HFFc6 (cell line): Measurements from ENCODE around the gene TSPOAP1. TPM values are rescaled to one million over a fixed set of nuclear protein-coding genes. Genes with fewer than 3 reads are reported as not detected.
A peak's percentile ranks its signal among the peaks of the same experiment; 100 is the strongest.

Source experiments
- DNase-seq: peaks from one replicate; pipeline ENCODE4 v3.0.0-alpha.2; 2018
- H3K27ac Mint-ChIP-seq: 2 replicates; pipeline ENCODE4 v1.8.0; 2020; ENCODE audit warnings: mild to moderate bottlenecking, mixed read lengths
- H3K27me3 Mint-ChIP-seq: 2 replicates; pipeline ENCODE4 v1.8.0; 2021; ENCODE audit warnings: mild to moderate bottlenecking, moderate library complexity, mixed read lengths; ENCODE audit not compliant: insufficient read depth
- H3K36me3 Mint-ChIP-seq: 2 replicates; pipeline ENCODE4 v1.8.0; 2021; ENCODE audit warnings: low read depth, mixed read lengths
- H3K4me1 Mint-ChIP-seq: 2 replicates; pipeline ENCODE4 v1.8.0; 2020; ENCODE audit warnings: low read depth, mixed read lengths
- H3K4me3 Mint-ChIP-seq: 2 replicates; pipeline ENCODE4 v1.8.0; 2020; ENCODE audit warnings: mild to moderate bottlenecking, moderate library complexity, mixed read lengths
- H3K9me3 Mint-ChIP-seq: 2 replicates; pipeline ENCODE4 v1.8.0; 2020; ENCODE audit warnings: mild to moderate bottlenecking, mixed read lengths
- CTCF ChIP-seq: fragments of 200-600 bp; sonication (generic); IDR thresholded peaks from 2 replicates; pipeline ENCODE4 v1.5.0; 2021; ENCODE audit warnings: antibody characterized with exemption, mild to moderate bottlenecking
- total RNA-seq, 6 experiments: library from RNA; stranded (reverse); fragmentation: NEBNext Ultra II Directional; extraction: Animal tissue kit (Norgen Biotek cat#: 25700); gene quantifications; 2 replicates in 1 of 6; 3 replicates in 5 of 6; pipeline ENCODE4 v1.2.3, GENCODE V29; 2021

TSPOAP1 gene
- total RNA-seq, 6 experiments from 2014 or later: 0.50 to 1.8 (median 1.3) TPM

GRCh38 chr17:58279736-58280479 is 48.7 kb downstream of the TSPOAP1 start:
- H3K27ac Mint-ChIP-seq: no peak overlapping the region
- DNase-seq: no peak
- no peak for TF ChIP-seq CTCF
- H3K36me3 Mint-ChIP-seq: no peaks in the 10 kb centered on the region
- H3K4me3 Mint-ChIP-seq: no peak overlapping the region
- no peaks in the 10 kb centered on the region for H3K4me1 Mint-ChIP-seq
- H3K27me3 Mint-ChIP-seq: peaks cover 47% of the 10 kb centered on the region
- no peaks in the 10 kb centered on the region for H3K9me3 Mint-ChIP-seq

- Mint-ChIP-seq H3K27me3 (peaks cover 46% of the 10 kb centered on the region), H3K27ac (no peak overlapping the region), H3K9me3 (no peaks in the 10 kb centered on the region), H3K4me1 (no peaks in the 10 kb centered on the region), H3K36me3 (no peaks in the 10 kb centered on the region), H3K4me3 (no peak overlapping the region)
- DNase-seq: no peak
- no peak for TF ChIP-seq CTCF
These were observed 49.4 kb downstream of the TSPOAP1 start for GRCh38 chr17:58279016-58279711.

GRCh38 chr17:58278661-58279015 is 50.0 kb downstream of the TSPOAP1 start:
- Mint-ChIP-seq H3K4me1 (no peaks in the 10 kb centered on the region), H3K27me3 (peaks cover 48% of the 10 kb centered on the region), H3K27ac (no peak overlapping the region), H3K36me3 (no peaks in the 10 kb centered on the region), H3K9me3 (no peaks in the 10 kb centered on the region), H3K4me3 (no peak overlapping the region)
- DNase-seq: no peak
- TF ChIP-seq CTCF: no peak

GRCh38 chr17:58277802-58278595 is 50.6 kb downstream of the TSPOAP1 start:
- Mint-ChIP-seq H3K36me3 (no peaks in the 10 kb centered on the region), H3K4me3 (no peak overlapping the region), H3K4me1 (no peaks in the 10 kb centered on the region), H3K9me3 (no peaks in the 10 kb centered on the region), H3K27me3 (peaks cover 50% of the 10 kb centered on the region), H3K27ac (no peak overlapping the region)
- TF ChIP-seq CTCF: no peak
- no peak for DNase-seq

- no peaks in the 10 kb centered on the region for H3K4me1 Mint-ChIP-seq
- H3K4me3 Mint-ChIP-seq: no peak overlapping the region
- DNase-seq: no peak
- H3K27ac Mint-ChIP-seq: no peak overlapping the region
- H3K36me3 Mint-ChIP-seq: no peaks in the 10 kb centered on the region
- TF ChIP-seq CTCF: peak; percentile 68
- no peaks in the 10 kb centered on the region for H3K9me3 Mint-ChIP-seq
- H3K27me3 Mint-ChIP-seq: peaks cover 50% of the 10 kb centered on the region
These were observed 51.3 kb downstream of the TSPOAP1 start for GRCh38 chr17:58277107-58277801.
